Measurements from ENCODE around the gene CES4A.

DNA sequence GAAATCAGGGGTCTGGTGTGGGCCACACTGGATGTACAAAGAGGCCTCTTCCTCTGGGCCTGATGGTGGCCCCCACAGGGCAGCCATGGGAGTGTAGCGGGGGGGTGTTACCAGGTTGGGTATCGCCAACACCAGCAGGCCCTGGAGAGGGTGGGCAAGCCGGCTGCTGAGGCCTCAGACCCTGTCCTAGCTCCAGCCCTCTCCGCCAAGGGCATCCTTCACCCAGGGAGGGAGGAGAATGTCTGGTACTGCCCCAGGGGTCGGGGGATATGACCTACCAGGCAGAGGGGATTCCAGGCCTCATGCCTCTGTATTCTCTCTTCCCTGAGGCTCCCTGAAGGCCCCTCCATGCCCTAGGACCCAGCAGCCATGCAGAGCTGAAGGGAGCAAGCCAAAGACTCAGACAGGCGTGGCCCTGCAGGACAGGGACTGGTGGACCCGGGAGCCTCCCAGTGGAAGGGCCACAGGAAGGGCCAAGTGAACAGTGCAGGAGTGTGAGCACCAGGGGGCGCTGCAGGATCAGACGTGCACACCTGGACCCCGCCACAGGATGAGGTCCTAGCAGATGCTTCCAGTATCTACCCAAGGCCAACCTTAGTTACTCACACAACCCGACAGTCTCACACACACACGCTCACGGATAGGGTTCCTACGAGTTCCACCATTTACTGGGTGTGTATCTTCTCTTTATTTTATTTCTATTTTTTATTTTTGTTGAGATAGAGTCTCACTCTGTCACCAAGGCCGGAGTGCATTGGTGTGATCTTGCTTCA is 10.9 kb upstream of the CES4A start:
- TF ChIP-seq, protein P1, sequence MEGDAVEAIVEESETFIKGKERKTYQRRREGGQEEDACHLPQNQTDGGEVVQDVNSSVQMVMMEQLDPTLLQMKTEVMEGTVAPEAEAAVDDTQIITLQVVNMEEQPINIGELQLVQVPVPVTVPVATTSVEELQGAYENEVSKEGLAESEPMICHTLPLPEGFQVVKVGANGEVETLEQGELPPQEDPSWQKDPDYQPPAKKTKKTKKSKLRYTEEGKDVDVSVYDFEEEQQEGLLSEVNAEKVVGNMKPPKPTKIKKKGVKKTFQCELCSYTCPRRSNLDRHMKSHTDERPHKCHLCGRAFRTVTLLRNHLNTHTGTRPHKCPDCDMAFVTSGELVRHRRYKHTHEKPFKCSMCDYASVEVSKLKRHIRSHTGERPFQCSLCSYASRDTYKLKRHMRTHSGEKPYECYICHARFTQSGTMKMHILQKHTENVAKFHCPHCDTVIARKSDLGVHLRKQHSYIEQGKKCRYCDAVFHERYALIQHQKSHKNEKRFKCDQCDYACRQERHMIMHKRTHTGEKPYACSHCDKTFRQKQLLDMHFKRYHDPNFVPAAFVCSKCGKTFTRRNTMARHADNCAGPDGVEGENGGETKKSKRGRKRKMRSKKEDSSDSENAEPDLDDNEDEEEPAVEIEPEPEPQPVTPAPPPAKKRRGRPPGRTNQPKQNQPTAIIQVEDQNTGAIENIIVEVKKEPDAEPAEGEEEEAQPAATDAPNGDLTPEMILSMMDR (IDR thresholded peaks at IDR 0.05) = peak; percentile 79 to 99 (median 98)
- no peak for TF ChIP-seq POLR2A (IDR thresholded peaks at IDR 0.05)
